Mucosa of stomach (tissue), 1 donor: ENCODE measurements around the gene SYNJ2.

ENCODE experiments used
- H3K27me3 ChIP-seq: one replicate; pipeline ENCODE4 v1.7.0; 2013; ENCODE audit warnings: mild to moderate bottlenecking, low read length; ENCODE audit not compliant: control insufficient read depth, insufficient read depth
- H3K36me3 ChIP-seq: one replicate; pipeline ENCODE4 v1.7.0; 2013; ENCODE audit warnings: low read length; ENCODE audit not compliant: control insufficient read depth, insufficient read depth
- H3K4me1 ChIP-seq: one replicate; pipeline ENCODE4 v1.7.0; 2013; ENCODE audit warnings: mild to moderate bottlenecking, low read length; ENCODE audit not compliant: control insufficient read depth, insufficient read depth
- H3K4me3 ChIP-seq: one replicate; pipeline ENCODE4 v1.7.0; 2013; ENCODE audit warnings: low read length
- H3K9ac ChIP-seq: one replicate; pipeline ENCODE4 v1.7.0; 2013; ENCODE audit warnings: mild to moderate bottlenecking, low read length, moderate library complexity
- H3K9me3 ChIP-seq: one replicate; pipeline ENCODE4 v1.7.0; 2013; ENCODE audit warnings: mild to moderate bottlenecking, low read length, moderate library complexity; ENCODE audit not compliant: control insufficient read depth
- donor health status: Pancreatic carcinoma.

The SYNJ2 gene

GRCh38 chr6:157977176-157977804 lies 4.4 kb upstream of the SYNJ2 start:
- H3K27me3 ChIP-seq = no peaks in the 10 kb centered on the region
- H3K36me3 ChIP-seq = no peaks in the 10 kb centered on the region
- H3K4me3 ChIP-seq = no peak overlapping the region
- H3K4me1 ChIP-seq = peaks cover 8% of the 10 kb centered on the region
- H3K9ac ChIP-seq = no peak overlapping the region
- H3K9me3 ChIP-seq = no peaks in the 10 kb centered on the region

GRCh38 chr6:157978021-157978783 lies 3.5 kb upstream of the SYNJ2 start:
- Histone ChIP-seq H3K9me3 (no peaks in the 10 kb centered on the region), H3K9ac (no peak overlapping the region), H3K4me1 (peaks cover 17% of the 10 kb centered on the region), H3K27me3 (no peaks in the 10 kb centered on the region), H3K36me3 (no peaks in the 10 kb centered on the region), H3K4me3 (no peak overlapping the region)

- Histone ChIP-seq H3K4me1 (peaks cover 21% of the 10 kb centered on the region), H3K36me3 (no peaks in the 10 kb centered on the region), H3K27me3 (no peaks in the 10 kb centered on the region), H3K4me3 (peak overlapping the region; percentile 12), H3K9ac (peak overlapping the region; percentile 91), H3K9me3 (no peaks in the 10 kb centered on the region)
Observed at GRCh38 chr6:157980288-157981131, 1.2 kb upstream of the SYNJ2 start.

- Histone ChIP-seq H3K36me3 (no peaks in the 10 kb centered on the region), H3K27me3 (no peaks in the 10 kb centered on the region)
Observed at GRCh38 chr6:157981132-157981394, 600 bp upstream of the SYNJ2 start.

GRCh38 chr6:157982102-157982562 lies 469 bp downstream of the SYNJ2 start:
- no peaks in the 10 kb centered on the region for H3K27me3 ChIP-seq
- peaks cover 32% of the 10 kb centered on the region for H3K4me1 ChIP-seq
- peak overlapping the region; percentile 91 for H3K9ac ChIP-seq

More at GRCh38 chr6:157981132-157981394, 600 bp upstream of the SYNJ2 start:
- Histone ChIP-seq H3K9ac (peak overlapping the region; percentile 91), H3K4me3 (peak overlapping the region; percentile 12), H3K4me1 (peaks cover 27% of the 10 kb centered on the region), H3K9me3 (no peaks in the 10 kb centered on the region)

GRCh38 chr6:157982563-157983405 lies 1.1 kb downstream of the SYNJ2 start:
- no peaks in the 10 kb centered on the region for H3K36me3 ChIP-seq
- H3K9ac ChIP-seq = peak overlapping the region; percentile 91
- H3K4me3 ChIP-seq = peak overlapping the region; percentile 80
- no peaks in the 10 kb centered on the region for H3K9me3 ChIP-seq
- H3K4me1 ChIP-seq = peaks cover 32% of the 10 kb centered on the region
- no peaks in the 10 kb centered on the region for H3K27me3 ChIP-seq

More at GRCh38 chr6:157982102-157982562, 469 bp downstream of the SYNJ2 start:
- Histone ChIP-seq H3K9me3 (no peaks in the 10 kb centered on the region), H3K4me3 (peak overlapping the region; percentile 80), H3K36me3 (no peaks in the 10 kb centered on the region)

GRCh38 chr6:157983406-157984119 lies 1.9 kb downstream of the SYNJ2 start:
- peaks cover 34% of the 10 kb centered on the region for H3K4me1 ChIP-seq

GRCh38 chr6:157984128-157984527 lies 2.5 kb downstream of the SYNJ2 start:
- Histone ChIP-seq H3K9me3 (no peaks in the 10 kb centered on the region), H3K4me3 (no peak overlapping the region), H3K4me1 (peaks cover 34% of the 10 kb centered on the region), H3K9ac (no peak overlapping the region), H3K36me3 (no peaks in the 10 kb centered on the region), H3K27me3 (no peaks in the 10 kb centered on the region)

More at GRCh38 chr6:157983406-157984119, 1.9 kb downstream of the SYNJ2 start:
- Histone ChIP-seq H3K36me3 (no peaks in the 10 kb centered on the region), H3K9me3 (no peaks in the 10 kb centered on the region), H3K9ac (no peak overlapping the region), H3K27me3 (no peaks in the 10 kb centered on the region), H3K4me3 (peak overlapping the region; percentile 80)

- peaks cover 38% of the 10 kb centered on the region for H3K4me1 ChIP-seq
- no peaks in the 10 kb centered on the region for H3K9me3 ChIP-seq
- no peak overlapping the region for H3K9ac ChIP-seq
- H3K4me3 ChIP-seq = no peak overlapping the region
- no peaks in the 10 kb centered on the region for H3K27me3 ChIP-seq
- no peaks in the 10 kb centered on the region for H3K36me3 ChIP-seq
Observed at GRCh38 chr6:157984686-157985225, 3.1 kb downstream of the SYNJ2 start.

- no peaks in the 10 kb centered on the region for H3K36me3 ChIP-seq
- H3K4me3 ChIP-seq = no peak overlapping the region
- no peaks in the 10 kb centered on the region for H3K27me3 ChIP-seq
- no peaks in the 10 kb centered on the region for H3K9me3 ChIP-seq
- peaks cover 43% of the 10 kb centered on the region for H3K4me1 ChIP-seq
- H3K9ac ChIP-seq = peak overlapping the region; percentile 32
Observed at GRCh38 chr6:157985378-157986155, 3.9 kb downstream of the SYNJ2 start.
